DMS79 treated with DMSO at 0.1 percent for 48 hours (cell line): Measurements from ENCODE around the gene TAP1.
"Not testable (repeated sequence)": the region's sequence is repeated elsewhere in the genome, so short reads cannot be mapped to it uniquely, and the experiment has no call there.

Source experiments
- DNase-seq: peaks from one replicate; lab custom pipeline; 2025; lab: John Stamatoyannopoulos, UW

Gene TAP1

GRCh38 chr6:32853541-32854375, at the start of gene TAP1, which contains the start of gene PSMB9:
Gene TAP1 (minus strand): TSS chr6:32853704. CDS start chr6:32853636, 68 bp downstream.
Gene PSMB9 (plus strand): TSS chr6:32854192. CDS start chr6:32854230, 38 bp downstream.
- peak; percentile 96 for DNase-seq

DNA sequence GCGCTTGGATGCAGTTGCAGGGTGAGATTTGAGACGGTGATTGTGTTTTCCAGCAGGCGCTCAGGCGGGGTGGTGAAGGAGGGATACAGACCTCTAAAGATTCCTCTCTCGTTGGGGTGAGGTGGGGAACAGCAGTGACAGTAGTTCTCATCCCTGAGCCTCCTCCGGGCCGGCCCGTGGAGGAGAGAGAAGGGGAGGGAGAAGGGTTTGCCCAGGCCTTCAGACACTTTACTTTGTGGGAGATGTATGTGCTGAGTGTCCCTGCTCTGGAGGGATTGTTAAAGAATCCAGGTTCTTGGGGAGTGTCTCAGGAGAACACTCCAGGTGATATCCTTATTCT, 41.5 kb upstream of the TAP1 start:
- no peak for DNase-seq

- peak; percentile 92 for DNase-seq
Observed at GRCh38 chr6:32894085-32895005, 40.8 kb upstream of the TAP1 start.

GRCh38 chr6:32890831-32891230, 37.3 kb upstream of the TAP1 start:
- no peak for DNase-seq

GRCh38 chr6:32889533-32889932, 36.0 kb upstream of the TAP1 start:
- no peak for DNase-seq

- DNase-seq: no peak
Observed at GRCh38 chr6:32888576-32888975, 35.1 kb upstream of the TAP1 start.

DNA sequence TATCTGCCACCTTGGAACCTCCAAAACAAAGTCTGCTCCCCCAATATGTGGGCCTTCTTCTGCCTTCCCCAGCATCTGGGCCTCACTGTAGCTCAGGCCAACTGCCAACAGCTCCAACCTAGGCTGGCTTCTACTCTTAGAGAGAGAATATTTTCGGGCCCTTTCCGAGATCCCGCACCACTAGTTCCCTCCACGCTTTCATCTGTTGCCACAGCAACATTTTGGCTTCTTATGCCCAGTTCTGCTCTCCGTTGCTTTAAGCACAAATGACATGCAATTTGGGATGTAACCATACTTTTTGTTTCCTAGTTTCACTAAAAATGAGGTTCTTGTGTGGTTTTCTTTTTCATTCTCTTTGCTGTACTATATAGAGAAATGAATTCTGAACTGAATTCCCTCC, 34.1 kb upstream of the TAP1 start:
- DNase-seq: no peak

- peak; percentile 6 for DNase-seq
Observed at GRCh38 chr6:32886681-32887383, 33.3 kb upstream of the TAP1 start.

GRCh38 chr6:32885698-32886286, 32.3 kb upstream of the TAP1 start:
- DNase-seq: peak; percentile 72

GRCh38 chr6:32883789-32884188, 30.3 kb upstream of the TAP1 start:
- DNase-seq: no peak

DNA sequence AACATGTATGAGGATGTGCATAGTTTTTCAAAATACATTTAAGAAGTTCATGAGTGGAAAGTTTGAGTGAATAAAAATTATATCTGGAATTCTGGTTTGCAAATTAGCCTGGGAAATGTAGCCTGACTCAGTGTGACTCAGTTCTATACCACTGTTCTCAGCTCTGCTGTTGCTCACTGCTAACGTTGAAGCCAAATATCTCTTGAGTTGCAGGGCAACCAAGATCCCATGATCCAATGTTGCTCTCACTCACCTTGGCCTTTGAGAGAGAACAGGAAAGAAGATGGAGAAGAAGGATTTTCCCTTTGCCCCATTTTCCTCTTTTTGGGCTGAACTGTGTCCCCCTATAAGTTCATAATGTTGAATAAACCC, 29.4 kb upstream of the TAP1 start:
- DNase-seq: no peak

GRCh38 chr6:32880962-32881361, 27.5 kb upstream of the TAP1 start:
- not testable (repeated sequence) for DNase-seq

DNA sequence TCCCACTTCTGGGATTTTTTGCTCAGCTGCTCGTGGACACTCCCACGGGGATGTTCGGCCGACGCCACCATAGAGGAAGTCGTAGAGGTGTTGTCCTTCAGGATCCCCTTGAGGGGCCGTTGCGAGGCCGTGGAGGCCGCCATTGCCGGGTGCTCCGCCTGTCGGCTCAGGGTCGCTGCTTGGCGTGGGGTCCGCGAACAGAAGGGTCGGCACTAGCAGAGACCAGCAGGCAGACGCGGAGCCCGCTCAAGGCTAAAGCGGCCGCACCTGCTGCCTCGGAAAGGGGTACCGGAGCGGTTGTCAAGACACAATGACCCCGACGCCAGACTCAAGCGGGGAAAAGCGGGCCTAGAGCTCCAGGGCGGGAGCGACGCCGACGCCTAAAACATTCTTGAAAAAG, 26.2 kb upstream of the TAP1 start:
- DNase-seq: no peak

- DNase-seq: no peak
Observed at GRCh38 chr6:32876603-32877002, 23.1 kb upstream of the TAP1 start.

DNA sequence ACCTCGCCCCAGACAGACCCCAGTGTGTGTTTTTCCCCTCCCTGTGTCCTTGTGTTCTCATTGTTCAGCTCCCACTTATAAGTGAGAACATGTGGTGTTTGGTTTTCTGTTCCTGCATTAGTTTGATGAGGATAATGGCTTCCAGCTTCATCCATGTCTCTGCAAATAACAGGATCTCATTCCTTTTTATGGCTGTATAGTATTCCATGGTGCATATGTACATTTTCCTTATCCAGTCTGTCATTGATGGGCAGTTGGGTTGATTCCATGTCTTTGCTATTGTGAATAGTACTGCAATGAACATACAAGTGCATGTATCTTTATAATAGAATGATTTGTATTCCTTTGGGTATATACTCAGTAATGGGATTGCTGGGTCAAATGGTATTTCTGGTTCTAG, 20.4 kb upstream of the TAP1 start:
- DNase-seq: not testable (repeated sequence)

DNA sequence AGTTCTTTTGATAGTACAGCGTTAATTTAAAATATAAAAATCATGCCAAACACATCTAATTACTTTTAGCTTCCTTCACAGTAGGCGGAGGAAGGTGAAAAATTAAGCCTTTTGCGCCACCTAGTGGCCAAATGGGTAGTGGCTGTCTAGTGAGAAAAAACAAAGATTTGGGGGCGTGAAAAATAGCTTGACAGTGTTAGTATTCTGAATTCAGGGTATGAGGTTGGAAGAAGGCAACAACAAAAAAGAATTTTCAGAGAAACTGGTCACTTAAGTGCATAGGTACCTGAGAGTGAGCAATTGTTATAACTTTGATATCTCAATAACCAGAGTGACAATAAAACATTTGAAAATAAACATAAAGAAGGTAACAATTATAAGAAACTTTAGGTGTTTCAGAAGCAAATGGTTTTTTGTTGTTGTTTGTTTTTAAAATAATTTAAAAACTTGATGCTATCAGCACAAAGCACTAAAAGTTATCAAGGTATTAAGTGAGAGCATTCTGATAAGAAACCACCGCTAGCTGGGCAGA, 14.8 kb upstream of the TAP1 start:
- peak; percentile 60 for DNase-seq

- DNase-seq: no peak
Observed at GRCh38 chr6:32867554-32868256, 14.2 kb upstream of the TAP1 start.

DNA sequence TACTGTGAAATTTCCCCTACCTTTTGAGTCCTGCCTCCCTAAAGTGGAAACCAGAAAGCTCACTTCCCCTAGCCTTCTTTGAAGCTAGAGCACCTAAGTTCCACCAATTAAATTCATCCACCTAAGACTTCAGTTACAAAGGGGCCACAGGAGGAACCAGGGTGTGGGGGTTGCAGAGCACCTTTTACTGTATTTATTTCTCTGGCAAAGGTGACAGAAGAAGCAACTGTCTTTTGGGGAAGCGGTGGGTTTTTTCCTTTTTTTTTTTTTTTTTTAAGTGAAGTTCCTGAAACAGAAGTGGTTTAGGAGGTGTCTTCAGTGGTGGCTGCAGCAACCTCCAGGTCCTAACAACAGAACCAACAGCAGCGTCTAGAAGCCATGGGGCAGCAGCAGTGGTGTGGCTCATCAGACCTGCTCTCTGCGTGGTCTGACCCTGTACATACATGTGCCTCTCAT, 13.5 kb upstream of the TAP1 start:
- DNase-seq: no peak

GRCh38 chr6:32865724-32866443, 12.4 kb upstream of the TAP1 start:
- DNase-seq: no peak

- no peak for DNase-seq
Observed at GRCh38 chr6:32862725-32863124, 9.2 kb upstream of the TAP1 start.
